K562 (cell line): ENCODE data around the gene PHF21A. TPM values are rescaled to one million over a fixed set of nuclear protein-coding genes. Genes with fewer than 3 reads are reported as not detected.

ENCODE experiments used
- BRD9 ChIP-seq: fragments of 450-650 bp; IDR thresholded peaks from 2 replicates; pipeline ENCODE4 v1.6.1; 2018; ENCODE audit warnings: low read depth; ENCODE audit not compliant: partially characterized antibody
- FOXA1 ChIP-seq: fragments of 450-650 bp; IDR thresholded peaks from 2 replicates; pipeline ENCODE4 v1.6.1; 2016; ENCODE audit warnings: mild to moderate bottlenecking, borderline replicate concordance
- L3MBTL2 ChIP-seq: fragments of 450-650 bp; IDR thresholded peaks from 2 replicates; pipeline ENCODE4 v1.6.1; 2016; ENCODE audit warnings: mild to moderate bottlenecking, moderate library complexity
- MCM3 ChIP-seq: fragments of 450-650 bp; IDR thresholded peaks from 2 replicates; pipeline ENCODE4 v1.6.1; 2016
- MGA ChIP-seq: fragments of 450-650 bp; IDR thresholded peaks from 2 replicates; pipeline ENCODE4 v1.6.1; 2016; ENCODE audit warnings: mild to moderate bottlenecking, moderate library complexity
- MYC ChIP-seq, 2 experiments: fragments of 250-450 bp in 1 of 2; sonication (Bioruptor Pico) in 1 of 2; IDR thresholded peaks; 2 replicates each; pipeline versions ENCODE4 v1.5.1 to v1.6.1; 2012 to 2021; ENCODE audit warnings: low read depth in 2 of 2, borderline replicate concordance in 1 of 2, improper control_type of control experiment in 1 of 2, low read length in 1 of 2, mild to moderate bottlenecking in 1 of 2, moderate library complexity in 1 of 2
- NELFE ChIP-seq: IDR thresholded peaks from 2 replicates; pipeline ENCODE4 v1.6.1; 2011; ENCODE audit warnings: mild to moderate bottlenecking; ENCODE audit not compliant: insufficient read depth, insufficient read length
- NRF1 ChIP-seq, 2 experiments: fragments of 450-650 bp; IDR thresholded peaks in 1 of 2; conservative IDR thresholded peaks in 1 of 2; 2 replicates each; pipeline ENCODE4 v1.6.1; 2014; ENCODE audit warnings: mild to moderate bottlenecking in 2 of 2
- POU5F1 ChIP-seq: fragments of 150-350 bp; IDR thresholded peaks from 2 replicates; pipeline ENCODE4 v1.6.1; 2014; ENCODE audit warnings: borderline replicate concordance, low read length, low read depth, mild to moderate bottlenecking; ENCODE audit not compliant: partially characterized antibody
- RBM39 ChIP-seq: fragments of 200-400 bp; formaldehyde crosslinking; optimal IDR thresholded peaks from 2 replicates; pipeline ENCODE3; 2018; ENCODE audit warnings: low read depth, low read length
- SPI1 ChIP-seq: IDR thresholded peaks from 2 replicates; pipeline ENCODE4 v1.6.1; 2011; ENCODE audit warnings: low read depth, low read length, control low read depth, borderline replicate concordance
- TAL1 ChIP-seq: fragments of 450-650 bp; IDR thresholded peaks from 2 replicates; pipeline ENCODE4 v1.6.1; 2016; ENCODE audit warnings: mild to moderate bottlenecking
- ZNF3 ChIP-seq: fragments of 250-450 bp; sonication (Bioruptor Pico); IDR thresholded peaks from 2 replicates; pipeline ENCODE4 v1.5.0; 2021; ENCODE audit warnings: mild to moderate bottlenecking, moderate library complexity
- ZNF311 ChIP-seq: fragments of 250-450 bp; sonication (Bioruptor Pico); IDR thresholded peaks from 2 replicates; pipeline ENCODE4 v1.4.0; 2020; ENCODE audit warnings: mild to moderate bottlenecking, moderate library complexity
- polyA plus RNA-seq, 8 experiments: library from polyadenylated mRNA; depleted of rRNA in 4 of 8; stranded (reverse) in 5 of 8; unstranded in 3 of 8; fragments of >200 nt; fragmentation: Nextera tagmentation in 2 of 8; fragmentation: Illumina TruSeq in 1 of 8; extraction: Ambion mirVana in 2 of 8; extraction: Trizol in 1 of 8; gene quantifications; 2 replicates each; pipeline versions ENCODE4 v1.2.1 to v1.2.3, GENCODE V29; 2011 to 2014; ENCODE audit warnings: inconsistent platforms in 1 of 8, missing spikeins in 1 of 8
- total RNA-seq, 7 experiments: library from RNA; depleted of rRNA in 6 of 7; stranded (reverse); fragments of >200 nt in 6 of 7; fragmentation: Illumina TruSeq in 2 of 7; extraction: Trizol in 2 of 7; gene quantifications; 2 replicates each; pipeline versions ENCODE4 v1.2.1 to v1.2.3, GENCODE V29; 2011 to 2021; ENCODE audit warnings: low replicate concordance in 1 of 7
- TF ChIP-seq, protein P1 (sequence below): fragments of 450-650 bp; conservative IDR thresholded peaks from 2 replicates; pipeline ENCODE4 v1.6.1; 2016; ENCODE audit warnings: missing genetic modification characterization, low read depth, mild to moderate bottlenecking, control low read depth, missing compliant biosample characterization
- TF ChIP-seq, protein P2 (sequence below): fragments of 450-650 bp; IDR thresholded peaks from 2 replicates; pipeline ENCODE4 v1.6.1; 2016; ENCODE audit warnings: low read depth, mild to moderate bottlenecking, moderate library complexity

The PHF21A gene
- total and polyA plus RNA-seq, 9 of the 15 experiments (the other 6 are each of a cell fraction or from before 2014, with no cell fraction given): 1.5 to 32.4 (median 10.7) TPM

DNA sequence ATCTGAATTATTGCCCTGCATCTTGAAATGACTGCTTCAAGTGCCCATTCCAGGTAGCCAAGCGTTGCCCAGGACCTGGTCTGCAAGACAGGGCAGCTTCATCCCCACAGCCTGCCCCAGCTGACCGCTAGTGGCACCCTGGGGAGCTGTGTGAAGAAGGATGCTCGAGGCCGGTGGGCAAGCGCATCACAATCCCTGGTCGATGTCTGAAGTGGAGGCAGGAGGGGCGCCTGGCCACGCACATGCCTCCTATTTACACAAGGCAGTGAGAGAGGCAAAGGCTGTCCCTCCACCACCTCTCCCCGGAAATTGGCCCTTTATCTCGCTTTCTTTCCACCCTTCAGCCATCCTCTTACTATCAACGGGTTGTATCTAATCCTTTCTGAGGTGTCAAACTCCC lies 28.1 kb upstream of the PHF21A start (continued):
- TF ChIP-seq MGA (peak; percentile 26; the same call in 1 of the 2 replicates), NELFE (no peak), RBM39 (no peak), MYC (IDR thresholded peaks at IDR 0.05; ENCODE audit: low read depth, low read length) (no peak), MYC (CRISPR knock-in tag; IDR thresholded peaks at IDR 0.05; ENCODE audit: borderline replicate concordance, low read depth) (no peak), ZNF3 (CRISPR knock-in tag) (no peak), POU5F1 (no peak), TAL1 (no peak), NRF1 (conservative IDR thresholded peaks at IDR 0.05 in 1 of 2, IDR thresholded peaks at IDR 0.05 in 1 of 2) (0 out of 4 replicates have a peak, but pooled peaks of 1 of the 2 experiments have one; percentile 23), L3MBTL2 (peak; percentile 40; the same call in 1 of the 2 replicates), SPI1 (no peak), ZNF311 (CRISPR knock-in tag) (no peak), BRD9 (no peak), MCM3 (no peak), FOXA1 (no peak)
- TF ChIP-seq, protein P1, sequence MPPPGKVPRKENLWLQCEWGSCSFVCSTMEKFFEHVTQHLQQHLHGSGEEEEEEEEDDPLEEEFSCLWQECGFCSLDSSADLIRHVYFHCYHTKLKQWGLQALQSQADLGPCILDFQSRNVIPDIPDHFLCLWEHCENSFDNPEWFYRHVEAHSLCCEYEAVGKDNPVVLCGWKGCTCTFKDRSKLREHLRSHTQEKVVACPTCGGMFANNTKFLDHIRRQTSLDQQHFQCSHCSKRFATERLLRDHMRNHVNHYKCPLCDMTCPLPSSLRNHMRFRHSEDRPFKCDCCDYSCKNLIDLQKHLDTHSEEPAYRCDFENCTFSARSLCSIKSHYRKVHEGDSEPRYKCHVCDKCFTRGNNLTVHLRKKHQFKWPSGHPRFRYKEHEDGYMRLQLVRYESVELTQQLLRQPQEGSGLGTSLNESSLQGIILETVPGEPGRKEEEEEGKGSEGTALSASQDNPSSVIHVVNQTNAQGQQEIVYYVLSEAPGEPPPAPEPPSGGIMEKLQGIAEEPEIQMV (tag): no peak
- TF ChIP-seq, protein P2, sequence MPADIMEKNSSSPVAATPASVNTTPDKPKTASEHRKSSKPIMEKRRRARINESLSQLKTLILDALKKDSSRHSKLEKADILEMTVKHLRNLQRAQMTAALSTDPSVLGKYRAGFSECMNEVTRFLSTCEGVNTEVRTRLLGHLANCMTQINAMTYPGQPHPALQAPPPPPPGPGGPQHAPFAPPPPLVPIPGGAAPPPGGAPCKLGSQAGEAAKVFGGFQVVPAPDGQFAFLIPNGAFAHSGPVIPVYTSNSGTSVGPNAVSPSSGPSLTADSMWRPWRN: 0 out of 2 replicates have a peak, but pooled peaks have one; percentile 24
